SK-N-SH (cell line): ENCODE measurements around the gene GLB1L3. TPM values are rescaled to one million over a fixed set of nuclear protein-coding genes. Genes with fewer than 3 reads are reported as not detected.

ENCODE experiments used
- CTCF ChIA-PET: fragments of 300-600, 350-600 bp; formaldehyde crosslinking; extraction: SDS; loops from one replicate; lab custom pipeline; 2021; lab: Yijun Ruan, JAX
- POLR2A ChIA-PET: fragments of 350-600 bp; sonication (Branson Sonifier 250); formaldehyde crosslinking; extraction: SDS; loops from one replicate; lab custom pipeline; 2020; ENCODE audit warnings: antibody characterized with exemption, inconsistent platforms; lab: Yijun Ruan, JAX
- DNase-seq: peaks from one replicate; pipeline ENCODE4 v3.0.0; 2012
- H2AFZ ChIP-seq: fragments of 200-600 bp; sonication (generic); 2 replicates; pipeline ENCODE4 v1.8.1; 2016; ENCODE audit warnings: antibody characterized with exemption, mild to moderate bottlenecking, low read depth
- H3F3A ChIP-seq: fragments of 200-600 bp; sonication (generic); replicated peaks from 2 replicates; pipeline ENCODE3; 2016; ENCODE audit warnings: antibody characterized with exemption, mild to moderate bottlenecking; ENCODE audit not compliant: insufficient read depth
- H3K27ac ChIP-seq, 2 experiments: fragments of 200-500 bp in 1 of 2; fragments of 200-600 bp in 1 of 2; sonication (Bioruptor generic) in 1 of 2; sonication (generic), shearing (Covaris generic) in 1 of 2; 2 replicates each; pipeline versions ENCODE4 v1.5.1 to v1.6.1; 2014 to 2016; ENCODE audit warnings: low read depth in 2 of 2, inconsistent platforms in 1 of 2, low read length in 1 of 2, mild to moderate bottlenecking in 1 of 2, mixed read lengths in 1 of 2
- H3K27me3 ChIP-seq: fragments of 200-600 bp; sonication (generic), shearing (Covaris generic); 2 replicates; pipeline ENCODE4 v1.6.1; 2016; ENCODE audit warnings: mixed run types; ENCODE audit not compliant: insufficient read depth
- H3K36me3 ChIP-seq, 2 experiments: fragments of 200-500 bp in 1 of 2; fragments of 200-600 bp in 1 of 2; sonication (Bioruptor generic) in 1 of 2; sonication (generic) in 1 of 2; replicated peaks in 1 of 2; 2 replicates each; pipeline versions ENCODE3 to v1.5.1; 2014 to 2016; ENCODE audit warnings: low read length in 1 of 2, mild to moderate bottlenecking in 1 of 2; ENCODE audit not compliant: insufficient read depth in 2 of 2, control insufficient read depth in 1 of 2
- H3K4me1 ChIP-seq, 2 experiments: fragments of 200-500 bp in 1 of 2; fragments of 200-600 bp in 1 of 2; sonication (Bioruptor generic) in 1 of 2; sonication (generic), shearing (Covaris generic) in 1 of 2; 2 replicates each; pipeline versions ENCODE4 v1.5.1 to v1.6.1; 2014 to 2016; ENCODE audit warnings: low read depth in 1 of 2, low read length in 1 of 2, mixed run types in 1 of 2; ENCODE audit not compliant: insufficient read depth in 2 of 2, control insufficient read depth in 1 of 2
- H3K4me2 ChIP-seq: fragments of 200-600 bp; sonication (generic), shearing (Covaris generic); 2 replicates; pipeline ENCODE4 v1.6.1; 2017; ENCODE audit warnings: mixed run types
- H3K4me3 ChIP-seq, 2 experiments: fragments of 200-500 bp in 1 of 2; fragments of 200-600 bp in 1 of 2; sonication (Bioruptor generic) in 1 of 2; sonication (generic), shearing (Covaris generic) in 1 of 2; 2 replicates each; pipeline versions ENCODE4 v1.5.1 to v1.8.1; 2014 to 2016; ENCODE audit warnings: low read depth in 2 of 2, inconsistent platforms in 1 of 2, low read length in 1 of 2, mild to moderate bottlenecking in 1 of 2, mixed read lengths in 1 of 2, moderate library complexity in 1 of 2
- H3K79me2 ChIP-seq: fragments of 200-600 bp; sonication (generic); 2 replicates; pipeline ENCODE4 v1.8.1; 2017; ENCODE audit warnings: mild to moderate bottlenecking; ENCODE audit not compliant: insufficient read depth
- H3K9ac ChIP-seq: fragments of 200-600 bp; sonication (generic); 2 replicates; pipeline ENCODE4 v1.6.1; 2017; ENCODE audit warnings: mixed run types
- H3K9me2 ChIP-seq: fragments of 200-600 bp; sonication (generic); 2 replicates; pipeline ENCODE4 v1.6.1; 2017; ENCODE audit warnings: mixed run types
- H3K9me3 ChIP-seq: fragments of 200-600 bp; sonication (generic); 2 replicates; pipeline ENCODE4 v1.6.1; 2017; ENCODE audit warnings: mixed run types, mild to moderate bottlenecking, moderate library complexity
- H4K20me1 ChIP-seq: fragments of 200-600 bp; sonication (generic); 2 replicates; pipeline ENCODE4 v1.6.1; 2017; ENCODE audit warnings: mild to moderate bottlenecking, mixed run types; ENCODE audit not compliant: insufficient read depth
- EZH2phosphoT487 ChIP-seq: fragments of 200-600 bp; sonication (generic); IDR thresholded peaks from 2 replicates; pipeline ENCODE4 v1.6.1; 2017; ENCODE audit warnings: low read depth, mixed run types, mild to moderate bottlenecking, antibody characterized with exemption, moderate library complexity, borderline replicate concordance
- FOSL2 ChIP-seq: IDR thresholded peaks from 2 replicates; pipeline ENCODE4 v1.4.0; 2012; ENCODE audit warnings: low read depth, mild to moderate bottlenecking, moderate library complexity, borderline replicate concordance
- GABPA ChIP-seq: IDR thresholded peaks from 2 replicates; pipeline ENCODE4 v1.4.0; 2012; ENCODE audit warnings: low read depth, mild to moderate bottlenecking
- GATA2 ChIP-seq: sonication (generic); formaldehyde crosslinking; IDR thresholded peaks from 2 replicates; pipeline ENCODE4 v1.5.0; 2020; ENCODE audit warnings: mild to moderate bottlenecking, missing genetic modification reagents
- MXI1 ChIP-seq: IDR thresholded peaks from 2 replicates; pipeline ENCODE4 v1.6.1; 2012; ENCODE audit warnings: mild to moderate bottlenecking, low read depth, low read length, improper control_type of control experiment
- RAD21 ChIP-seq: IDR thresholded peaks from 2 replicates; pipeline ENCODE4 v1.6.1; 2012; ENCODE audit warnings: mild to moderate bottlenecking, low read length
- RXRA ChIP-seq: IDR thresholded peaks from 2 replicates; pipeline ENCODE4 v1.4.0; 2012; ENCODE audit warnings: low read depth, mild to moderate bottlenecking, borderline replicate concordance
- TCF12 ChIP-seq: IDR thresholded peaks from 2 replicates; pipeline ENCODE4 v1.4.0; 2012
- TEAD4 ChIP-seq: IDR thresholded peaks from 2 replicates; pipeline ENCODE4 v1.4.0; 2012; ENCODE audit warnings: mild to moderate bottlenecking, borderline replicate concordance; ENCODE audit not compliant: insufficient read depth
- WGBS: methylation state at CpG from one replicate; pipeline ENCODE4 v1.1.6; 2017; ENCODE audit warnings: low lambda C conversion rate; 5-methylcytosine and 5-hydroxymethylcytosine counted together
- polyA plus RNA-seq, 3 experiments: library from polyadenylated mRNA; depleted of rRNA; stranded (reverse); fragments of >200 nt; gene quantifications; 2 replicates each; pipeline ENCODE4 v1.2.3, GENCODE V29; 2012
- TF ChIP-seq, protein P1 (sequence below): IDR thresholded peaks from 2 replicates; pipeline ENCODE4 v1.4.0; 2012; ENCODE audit warnings: low read depth, borderline replicate concordance
- TF ChIP-seq, protein P2 (sequence below): fragments of 150-350 bp; IDR thresholded peaks from 2 replicates; pipeline ENCODE4 v1.6.1; 2017; ENCODE audit warnings: antibody characterized with exemption, low read length, low read depth, borderline replicate concordance
- TF ChIP-seq, protein P3 (sequence below): fragments of 200-600 bp; sonication (generic); IDR thresholded peaks from 2 replicates; pipeline ENCODE4 v1.6.1; 2017; ENCODE audit warnings: antibody characterized with exemption, mild to moderate bottlenecking, moderate library complexity
- TF ChIP-seq, protein P4 (sequence below): fragments of 150-350 bp; IDR thresholded peaks from 2 replicates; pipeline ENCODE4 v1.6.1; 2016; ENCODE audit warnings: mild to moderate bottlenecking, low read depth, low read length
- TF ChIP-seq, protein P5 (sequence below): IDR thresholded peaks from 2 replicates; pipeline ENCODE4; 2012

Gene GLB1L3
- polyA plus RNA-seq, 1 of the 3 experiments (the other 2 are of a cell fraction) = not detected

DNA sequence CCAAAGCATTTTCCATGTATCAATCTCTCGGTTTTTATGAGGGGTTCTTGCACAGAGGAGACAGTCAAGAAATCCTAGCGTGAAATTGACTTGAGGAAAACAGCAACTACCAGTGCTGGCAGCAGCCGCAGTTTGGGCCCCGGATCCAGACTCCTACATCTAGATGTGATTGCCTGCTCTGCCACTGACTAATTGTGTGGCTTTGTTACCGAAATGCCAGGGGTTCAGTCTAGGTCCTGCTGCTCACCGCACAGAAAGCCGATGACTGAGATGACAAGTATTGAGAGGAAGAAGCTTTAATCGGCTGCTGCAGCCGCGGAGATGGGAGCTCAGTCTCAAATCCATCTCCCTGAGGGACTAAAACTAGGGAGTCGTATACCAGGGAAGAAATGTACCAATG is 8.2 kb upstream of the GLB1L3 start (continued):
- TF ChIP-seq, protein P1, sequence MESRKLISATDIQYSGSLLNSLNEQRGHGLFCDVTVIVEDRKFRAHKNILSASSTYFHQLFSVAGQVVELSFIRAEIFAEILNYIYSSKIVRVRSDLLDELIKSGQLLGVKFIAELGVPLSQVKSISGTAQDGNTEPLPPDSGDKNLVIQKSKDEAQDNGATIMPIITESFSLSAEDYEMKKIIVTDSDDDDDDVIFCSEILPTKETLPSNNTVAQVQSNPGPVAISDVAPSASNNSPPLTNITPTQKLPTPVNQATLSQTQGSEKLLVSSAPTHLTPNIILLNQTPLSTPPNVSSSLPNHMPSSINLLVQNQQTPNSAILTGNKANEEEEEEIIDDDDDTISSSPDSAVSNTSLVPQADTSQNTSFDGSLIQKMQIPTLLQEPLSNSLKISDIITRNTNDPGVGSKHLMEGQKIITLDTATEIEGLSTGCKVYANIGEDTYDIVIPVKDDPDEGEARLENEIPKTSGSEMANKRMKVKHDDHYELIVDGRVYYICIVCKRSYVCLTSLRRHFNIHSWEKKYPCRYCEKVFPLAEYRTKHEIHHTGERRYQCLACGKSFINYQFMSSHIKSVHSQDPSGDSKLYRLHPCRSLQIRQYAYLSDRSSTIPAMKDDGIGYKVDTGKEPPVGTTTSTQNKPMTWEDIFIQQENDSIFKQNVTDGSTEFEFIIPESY = no peak
- TF ChIP-seq, protein P2, sequence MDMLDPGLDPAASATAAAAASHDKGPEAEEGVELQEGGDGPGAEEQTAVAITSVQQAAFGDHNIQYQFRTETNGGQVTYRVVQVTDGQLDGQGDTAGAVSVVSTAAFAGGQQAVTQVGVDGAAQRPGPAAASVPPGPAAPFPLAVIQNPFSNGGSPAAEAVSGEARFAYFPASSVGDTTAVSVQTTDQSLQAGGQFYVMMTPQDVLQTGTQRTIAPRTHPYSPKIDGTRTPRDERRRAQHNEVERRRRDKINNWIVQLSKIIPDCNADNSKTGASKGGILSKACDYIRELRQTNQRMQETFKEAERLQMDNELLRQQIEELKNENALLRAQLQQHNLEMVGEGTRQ = no peak

DNA sequence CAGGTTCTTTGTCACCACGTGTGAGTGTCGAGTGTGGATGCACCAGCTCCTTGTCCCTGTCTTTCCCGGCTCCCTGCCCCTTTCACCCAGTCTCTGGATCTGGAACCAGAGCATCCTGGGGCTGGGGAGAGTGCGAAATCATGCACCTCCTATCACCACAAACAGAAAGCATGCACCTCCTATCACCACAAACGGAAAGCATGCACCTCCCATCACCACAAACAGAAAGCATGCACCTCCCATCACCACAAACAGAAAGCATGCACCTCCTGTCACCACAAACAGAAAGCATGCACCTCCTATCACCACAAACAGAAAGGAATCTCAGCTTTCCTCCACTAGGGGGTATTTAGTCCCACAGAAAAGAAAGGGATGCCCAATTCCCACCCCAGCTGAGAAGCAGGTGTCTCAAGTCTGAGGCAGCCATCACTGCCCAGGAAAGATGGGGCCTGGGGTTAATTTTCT is 5.9 kb upstream of the GLB1L3 start:
- H3K4me3 ChIP-seq = no peak overlapping the region; a peak in 1 of 4 replicates
- no peak overlapping the region for H3K9ac ChIP-seq
- DNase-seq = peak; percentile 56
- H3K9me3 ChIP-seq = no peaks in the 10 kb centered on the region
- no peaks in the 10 kb centered on the region for H3F3A ChIP-seq
- CTCF ChIA-PET = interaction anchor here (0.8 to 1.3 kb wide), 6 partner anchors 8 to 89 kb away, joined by 3 to 5 read pairs (median 3); no protein-coding TSS in a partner anchor
- H3K79me2 ChIP-seq = no peaks in the 10 kb centered on the region
- peaks cover under 1 to 1% of the 10 kb centered on the region in 2 experiments for H3K36me3 ChIP-seq
- 31% methylated on average over 5 of the region's 5 CpGs for WGBS
- peaks cover 23% of the 10 kb centered on the region for H3K27me3 ChIP-seq
- no peaks in the 10 kb centered on the region for H4K20me1 ChIP-seq
- no peak overlapping the region for H3K27ac ChIP-seq
- no peak overlapping the region for H2AFZ ChIP-seq
- POLR2A ChIA-PET = no interaction called here
- no peak overlapping the region for H3K4me2 ChIP-seq
- TF ChIP-seq MXI1 (0 out of 2 replicates have a peak, but pooled peaks have one; percentile 36), RAD21 (peak; percentile 40)
- TF ChIP-seq, protein P3, sequence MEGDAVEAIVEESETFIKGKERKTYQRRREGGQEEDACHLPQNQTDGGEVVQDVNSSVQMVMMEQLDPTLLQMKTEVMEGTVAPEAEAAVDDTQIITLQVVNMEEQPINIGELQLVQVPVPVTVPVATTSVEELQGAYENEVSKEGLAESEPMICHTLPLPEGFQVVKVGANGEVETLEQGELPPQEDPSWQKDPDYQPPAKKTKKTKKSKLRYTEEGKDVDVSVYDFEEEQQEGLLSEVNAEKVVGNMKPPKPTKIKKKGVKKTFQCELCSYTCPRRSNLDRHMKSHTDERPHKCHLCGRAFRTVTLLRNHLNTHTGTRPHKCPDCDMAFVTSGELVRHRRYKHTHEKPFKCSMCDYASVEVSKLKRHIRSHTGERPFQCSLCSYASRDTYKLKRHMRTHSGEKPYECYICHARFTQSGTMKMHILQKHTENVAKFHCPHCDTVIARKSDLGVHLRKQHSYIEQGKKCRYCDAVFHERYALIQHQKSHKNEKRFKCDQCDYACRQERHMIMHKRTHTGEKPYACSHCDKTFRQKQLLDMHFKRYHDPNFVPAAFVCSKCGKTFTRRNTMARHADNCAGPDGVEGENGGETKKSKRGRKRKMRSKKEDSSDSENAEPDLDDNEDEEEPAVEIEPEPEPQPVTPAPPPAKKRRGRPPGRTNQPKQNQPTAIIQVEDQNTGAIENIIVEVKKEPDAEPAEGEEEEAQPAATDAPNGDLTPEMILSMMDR = peak; percentile 28; the same call in 1 of the 2 replicates
- TF ChIP-seq, protein P2 = no peak
- TF ChIP-seq, all 33 proteins: peak for 3
- no peaks in the 10 kb centered on the region for H3K9me2 ChIP-seq
- no peaks in the 10 kb centered on the region; a peak in 1 of 4 replicates for H3K4me1 ChIP-seq

DNA sequence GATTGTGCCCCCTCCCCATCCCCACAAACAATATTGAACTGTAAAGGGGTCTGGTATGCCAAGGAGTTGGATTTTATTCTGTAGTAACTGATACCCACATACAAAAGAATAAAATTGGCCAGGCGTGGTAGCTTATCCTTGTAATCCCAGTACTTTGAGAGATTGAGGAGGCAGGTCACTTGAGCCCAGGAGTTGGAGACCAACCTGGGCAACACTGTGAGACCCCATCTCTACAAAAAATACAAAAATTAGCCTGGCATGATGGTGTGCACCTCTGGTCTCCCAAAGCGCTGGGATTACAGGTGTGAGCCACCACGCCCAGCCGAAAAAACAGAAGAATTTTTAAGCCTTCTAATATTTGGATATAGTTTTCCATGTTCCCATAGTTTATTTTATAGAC is 4.2 kb upstream of the GLB1L3 start:
- Histone ChIP-seq H3K27ac (no peak overlapping the region), H3K4me1 (peaks cover 0 to 7% of the 10 kb centered on the region in 2 experiments; a peak in 1 of 4 replicates), H3K4me2 (no peak overlapping the region), H3K4me3 (no peak overlapping the region), H3K9me2 (no peaks in the 10 kb centered on the region), H3K9me3 (no peaks in the 10 kb centered on the region), H4K20me1 (no peaks in the 10 kb centered on the region), H3K9ac (no peak overlapping the region), H3K27me3 (peaks cover 40% of the 10 kb centered on the region), H3K36me3 (no peaks in the 10 kb centered on the region), H3K79me2 (no peaks in the 10 kb centered on the region), H3F3A (no peaks in the 10 kb centered on the region), H2AFZ (no peak overlapping the region)
- ChIA-PET CTCF (interaction anchor here (1.4 to 2.7 kb wide), 2 partner anchors 10 to 63 kb away, joined by 4 to 12 read pairs; no protein-coding TSS in a partner anchor), POLR2A (no interaction called here)
- no peak for DNase-seq
- 73% methylated on average over 4 of the region's 4 CpGs for WGBS
- no peak for TF ChIP-seq FOSL2
- no peak for TF ChIP-seq GABPA
- TF ChIP-seq TEAD4 = no peak
- no peak for TF ChIP-seq TCF12
- TF ChIP-seq MXI1 = no peak
- no peak for TF ChIP-seq GATA2 (CRISPR knock-in tag)
- TF ChIP-seq EZH2phosphoT487 = no peak
- TF ChIP-seq, protein P4, sequence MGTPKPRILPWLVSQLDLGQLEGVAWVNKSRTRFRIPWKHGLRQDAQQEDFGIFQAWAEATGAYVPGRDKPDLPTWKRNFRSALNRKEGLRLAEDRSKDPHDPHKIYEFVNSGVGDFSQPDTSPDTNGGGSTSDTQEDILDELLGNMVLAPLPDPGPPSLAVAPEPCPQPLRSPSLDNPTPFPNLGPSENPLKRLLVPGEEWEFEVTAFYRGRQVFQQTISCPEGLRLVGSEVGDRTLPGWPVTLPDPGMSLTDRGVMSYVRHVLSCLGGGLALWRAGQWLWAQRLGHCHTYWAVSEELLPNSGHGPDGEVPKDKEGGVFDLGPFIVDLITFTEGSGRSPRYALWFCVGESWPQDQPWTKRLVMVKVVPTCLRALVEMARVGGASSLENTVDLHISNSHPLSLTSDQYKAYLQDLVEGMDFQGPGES = no peak
- TF ChIP-seq, protein P2 = no peak
- TF ChIP-seq, protein P5, sequence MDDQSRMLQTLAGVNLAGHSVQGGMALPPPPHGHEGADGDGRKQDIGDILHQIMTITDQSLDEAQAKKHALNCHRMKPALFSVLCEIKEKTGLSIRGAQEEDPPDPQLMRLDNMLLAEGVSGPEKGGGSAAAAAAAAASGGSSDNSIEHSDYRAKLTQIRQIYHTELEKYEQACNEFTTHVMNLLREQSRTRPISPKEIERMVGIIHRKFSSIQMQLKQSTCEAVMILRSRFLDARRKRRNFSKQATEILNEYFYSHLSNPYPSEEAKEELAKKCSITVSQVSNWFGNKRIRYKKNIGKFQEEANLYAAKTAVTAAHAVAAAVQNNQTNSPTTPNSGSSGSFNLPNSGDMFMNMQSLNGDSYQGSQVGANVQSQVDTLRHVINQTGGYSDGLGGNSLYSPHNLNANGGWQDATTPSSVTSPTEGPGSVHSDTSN = no peak
- no peak for TF ChIP-seq RXRA
